Stimulated activated CD8-positive, alpha-beta memory T cell treated with anti-CD3 and anti-CD28 coated beads, Interleukin-12 subunit alpha, Interleukin-12 subunit beta, amount 100 ng/mL, for 4 hours (primary cell): ENCODE measurements around the gene C16orf87.
A peak's percentile ranks its signal among the peaks of the same experiment; 100 is the strongest.
"Not testable (repeated sequence)": the region's sequence is repeated elsewhere in the genome, so short reads cannot be mapped to it uniquely, and the experiment has no call there.

ENCODE experiments used
- DNase-seq: peaks from one replicate; pipeline ENCODE4 v3.0.0-alpha.2; 2020; ENCODE audit warnings: low read depth

Gene C16orf87

DNA sequence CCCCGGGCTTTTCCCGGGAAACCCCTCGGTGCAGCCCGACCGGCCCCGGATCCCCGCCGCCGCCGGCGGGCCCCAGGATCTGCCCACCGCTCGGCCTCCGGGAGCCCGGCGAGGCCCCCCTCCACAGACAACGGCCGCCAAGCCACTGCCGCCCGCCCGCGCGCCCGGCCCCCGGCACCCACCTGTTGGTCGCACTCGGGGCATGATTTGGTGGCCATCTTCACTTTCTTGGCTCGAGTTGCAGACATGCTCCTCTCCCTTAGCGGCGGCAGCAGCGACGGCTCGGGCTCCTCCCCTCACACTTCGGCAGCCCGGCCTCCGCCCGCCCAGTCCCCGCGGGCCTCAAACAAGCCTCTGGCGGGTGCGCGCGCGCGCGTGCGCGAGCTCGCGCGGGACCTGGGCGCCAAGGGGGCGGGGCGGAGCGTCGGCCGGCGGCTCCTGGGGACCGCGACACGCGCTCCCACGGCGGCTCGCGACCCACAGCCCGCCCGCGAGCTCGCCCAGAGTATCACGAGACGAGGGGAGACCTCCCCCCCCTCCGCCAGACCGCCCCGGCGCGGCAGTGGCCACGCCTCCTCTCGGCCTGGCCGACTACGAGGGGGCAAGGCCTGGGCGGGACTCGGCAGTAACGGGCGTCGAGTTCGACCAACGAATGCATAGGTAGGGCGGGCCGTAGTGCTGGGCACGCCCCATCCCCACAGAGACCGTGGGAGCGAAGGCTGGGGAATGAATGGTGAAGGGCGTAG is at the start of gene C16orf87:
Gene C16orf87 (minus strand): TSS at position 279 of the 746 bp plus-strand sequence. CDS start 31 bp downstream, at position 248.
- DNase-seq = peak; percentile 84

DNA sequence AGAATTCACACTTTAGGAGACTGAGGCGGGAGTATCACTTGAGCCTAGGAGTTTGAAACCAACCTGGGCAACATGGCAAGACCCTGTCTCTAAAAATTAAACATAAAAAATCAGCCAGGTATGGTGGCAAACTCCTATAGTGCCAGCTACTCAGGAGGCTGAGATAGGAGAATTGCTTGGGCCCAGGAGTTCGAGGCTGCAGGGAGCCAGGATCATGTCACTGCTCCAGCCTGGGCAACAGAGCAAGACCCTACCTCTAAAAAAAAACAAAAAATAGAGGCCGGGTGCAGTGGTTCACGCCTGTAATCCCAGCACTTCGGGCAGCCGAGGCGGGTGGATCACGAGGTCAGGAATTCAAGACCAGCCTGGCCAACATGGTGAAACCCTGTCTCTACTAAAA is 44.3 kb upstream of the C16orf87 start:
- no peak for DNase-seq

DNA sequence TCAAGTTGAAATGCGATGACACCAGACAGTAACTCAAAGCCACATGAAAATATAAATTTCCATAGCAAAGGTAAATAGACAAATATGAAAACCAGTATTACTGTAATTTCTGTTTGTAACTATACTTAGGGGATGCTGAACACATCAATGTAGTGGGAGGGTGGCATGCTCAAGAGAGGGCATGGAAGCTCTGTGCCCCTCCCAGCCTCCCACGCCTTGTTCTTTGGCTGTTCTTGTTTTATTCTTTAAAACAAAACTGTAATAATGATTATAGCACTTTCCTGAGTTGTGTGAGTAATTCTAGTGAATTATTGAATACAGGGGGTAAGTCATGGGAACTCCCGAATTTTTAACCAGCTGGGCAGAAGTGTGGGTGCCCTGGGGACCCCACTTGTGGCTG is 42.2 kb upstream of the C16orf87 start:
- no peak for DNase-seq

GRCh38 chr16:46871597-46871996 is 40.6 kb upstream of the C16orf87 start:
- DNase-seq = no peak

DNA sequence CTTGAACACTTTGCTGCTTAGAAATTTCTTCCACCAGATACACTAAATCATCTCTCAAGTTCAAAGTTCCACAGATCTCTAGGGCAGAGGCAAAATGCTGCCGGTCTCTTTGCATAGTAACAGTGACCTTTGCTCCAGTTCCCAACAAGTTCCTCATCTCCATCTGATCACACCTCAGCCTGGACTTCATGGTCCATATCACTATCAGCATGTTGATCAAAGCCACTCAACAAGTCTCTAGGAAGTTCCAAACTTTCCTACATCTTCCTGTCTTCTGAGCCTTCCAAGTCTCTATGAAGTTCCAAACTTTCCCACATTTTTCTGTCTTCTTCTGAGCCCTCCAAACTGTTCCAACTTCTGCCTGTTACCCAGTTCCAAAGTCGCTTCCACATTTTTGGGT is 37.9 kb upstream of the C16orf87 start:
- not testable (repeated sequence) for DNase-seq

GRCh38 chr16:46867486-46867885 is 36.5 kb upstream of the C16orf87 start:
- not testable (repeated sequence) for DNase-seq

DNA sequence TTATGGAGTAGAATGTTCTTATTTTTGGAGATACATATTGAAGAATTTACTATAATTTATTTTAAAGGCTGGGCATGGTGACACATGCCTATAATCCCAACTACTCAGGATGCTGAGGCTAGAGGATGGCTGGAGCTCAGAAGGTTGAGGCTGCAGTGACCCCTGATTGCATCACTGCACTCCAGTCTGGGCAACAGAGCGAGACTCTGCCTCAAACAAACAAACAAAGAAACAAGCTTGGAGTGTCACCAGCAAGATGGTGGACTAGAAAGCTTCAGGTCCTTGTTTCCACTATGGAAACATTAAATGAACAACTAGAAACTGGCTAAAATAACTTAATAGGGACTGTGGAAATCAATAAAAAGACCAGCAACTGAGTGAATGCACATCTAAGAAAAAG is 35.3 kb upstream of the C16orf87 start:
- no peak for DNase-seq

- DNase-seq = no peak
Measured at GRCh38 chr16:46862555-46863447, 31.8 kb upstream of the C16orf87 start.

DNA sequence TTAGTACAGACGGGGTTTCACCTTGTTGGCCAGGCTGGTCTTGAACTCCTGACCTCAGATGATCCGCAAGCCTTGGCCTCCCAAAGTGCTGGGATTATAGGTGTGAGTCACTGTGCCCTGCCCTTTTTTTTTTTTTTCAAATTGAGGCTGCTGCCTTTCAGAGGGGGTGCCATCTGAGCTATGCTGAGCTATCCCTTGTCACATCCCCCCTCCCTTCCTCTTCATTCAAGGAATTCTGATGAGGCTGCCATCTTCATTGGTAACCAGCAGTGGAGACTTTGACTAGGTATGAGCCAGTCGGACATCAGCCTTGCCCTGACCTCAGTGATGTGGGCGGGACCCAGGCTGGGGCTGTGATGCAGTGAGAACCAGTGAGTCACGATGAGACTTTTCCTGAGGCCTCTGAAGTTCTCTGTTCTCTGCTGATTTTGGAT is 28.8 kb upstream of the C16orf87 start:
- no peak for DNase-seq

DNA sequence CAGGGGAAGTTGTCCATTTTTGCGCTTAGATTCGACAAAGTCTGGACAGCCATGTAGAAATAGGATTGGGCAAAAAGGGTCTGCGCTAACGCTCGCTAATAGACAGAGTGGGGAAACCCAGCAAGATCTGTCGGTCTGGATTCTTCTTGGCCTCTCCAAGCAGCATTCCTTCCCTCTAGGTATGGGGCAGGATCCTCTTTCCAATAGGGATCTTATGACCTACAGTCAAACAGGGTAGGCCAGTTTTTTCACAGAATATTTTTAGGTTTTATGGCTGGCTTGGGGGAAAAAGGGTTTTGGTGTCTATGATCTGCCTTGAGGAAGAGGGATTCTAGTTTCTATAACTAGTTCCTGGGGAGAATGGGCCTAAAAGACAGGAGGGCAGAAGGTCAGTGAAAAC is 27.2 kb upstream of the C16orf87 start:
- no peak for DNase-seq

GRCh38 chr16:46857368-46857945 is 26.5 kb upstream of the C16orf87 start:
- no peak for DNase-seq

- no peak for DNase-seq
Measured at GRCh38 chr16:46855389-46855788, 24.4 kb upstream of the C16orf87 start.

GRCh38 chr16:46854846-46855245 is 23.9 kb upstream of the C16orf87 start:
- DNase-seq = no peak

DNA sequence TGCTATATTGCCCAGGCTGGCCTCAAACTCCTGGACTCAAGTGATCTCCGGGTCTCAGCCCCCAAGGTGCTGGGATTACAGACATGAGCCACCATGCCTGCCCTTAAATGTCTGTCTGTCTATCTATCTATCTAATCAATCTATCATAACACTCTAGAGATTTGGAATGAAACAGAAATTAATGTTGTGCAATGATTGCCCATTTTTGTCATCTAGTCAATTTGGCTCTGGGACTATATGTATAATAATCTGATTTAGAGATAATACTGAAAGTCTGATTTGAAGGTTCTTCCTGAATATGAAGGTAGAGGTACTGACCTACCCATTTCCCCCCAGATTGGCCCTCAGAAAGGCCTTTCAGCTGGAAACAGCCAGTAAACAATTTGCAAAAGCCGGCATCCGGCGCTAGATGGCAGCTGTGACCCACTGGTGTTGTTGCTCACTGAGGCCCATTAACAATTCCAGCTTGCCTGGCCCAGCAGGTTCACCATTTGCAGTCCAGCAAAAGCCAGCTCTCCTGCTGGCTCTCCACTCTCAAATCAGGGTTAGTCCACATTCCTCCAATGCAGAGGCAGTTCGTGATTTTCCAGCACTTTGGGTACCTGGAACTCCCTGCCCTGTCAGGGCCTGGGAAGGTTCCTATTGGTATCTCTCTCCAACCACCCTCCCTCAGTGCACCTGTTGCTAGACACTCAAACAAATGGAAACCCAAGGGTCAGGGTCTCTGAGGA is 22.9 kb upstream of the C16orf87 start:
- DNase-seq = peak; percentile 17

- no peak for DNase-seq
Measured at GRCh38 chr16:46852130-46852529, 21.1 kb upstream of the C16orf87 start.

- DNase-seq = no peak
Measured at GRCh38 chr16:46850619-46851555, 19.9 kb upstream of the C16orf87 start.

- DNase-seq = no peak
Measured at GRCh38 chr16:46848768-46849764, 18.1 kb upstream of the C16orf87 start.

GRCh38 chr16:46845952-46846351 is 15.0 kb upstream of the C16orf87 start:
- no peak for DNase-seq

- no peak for DNase-seq
Measured at GRCh38 chr16:46844771-46845170, 13.8 kb upstream of the C16orf87 start.
